Neural cell (in vitro differentiated cells): ENCODE data around the gene AGBL4. TPM values are rescaled to one million over a fixed set of nuclear protein-coding genes. Genes with fewer than 3 reads are reported as not detected.

Experiments
- H2AFZ ChIP-seq: fragments of 200-600, 300-800 bp; sonication (generic), shearing (Covaris generic); 2 replicates; pipeline ENCODE4 v1.6.0; 2014; ENCODE audit warnings: low read depth, mild to moderate bottlenecking, antibody characterized with exemption, low read length, moderate library complexity
- H3F3A ChIP-seq: fragments of 200-600 bp; shearing (Covaris generic); 2 replicates; pipeline ENCODE4 v1.6.1; 2016; ENCODE audit warnings: mild to moderate bottlenecking, moderate library complexity, mixed read lengths, antibody characterized with exemption, low read length; ENCODE audit not compliant: insufficient read depth, poor library complexity, severe bottlenecking
- H3K27ac ChIP-seq: fragments of 200-600, 300-800 bp; sonication (generic), shearing (Covaris generic); 2 replicates; pipeline ENCODE4 v1.5.1; 2014; ENCODE audit warnings: mild to moderate bottlenecking, low read length, moderate library complexity
- H3K27me3 ChIP-seq: fragments of 300-800, 200-600 bp; sonication (generic), shearing (Covaris generic); 2 replicates; pipeline ENCODE4 v1.6.0; 2014; ENCODE audit warnings: mild to moderate bottlenecking, low read depth, low read length, moderate library complexity; ENCODE audit not compliant: insufficient read depth
- H3K36me3 ChIP-seq: fragments of 300-800, 200-600 bp; sonication (generic), shearing (Covaris generic); 2 replicates; pipeline ENCODE4 v1.5.1; 2014; ENCODE audit warnings: mild to moderate bottlenecking, antibody characterized with exemption, low read length, moderate library complexity; ENCODE audit not compliant: insufficient read depth
- H3K4me2 ChIP-seq: fragments of 300-800, 200-600 bp; sonication (generic), shearing (Covaris generic); 2 replicates; pipeline ENCODE4 v1.6.0; 2014; ENCODE audit warnings: mild to moderate bottlenecking, low read length
- H3K4me3 ChIP-seq: fragments of 300-800, 200-600 bp; sonication (generic), shearing (Covaris generic); 2 replicates; pipeline ENCODE4 v1.5.1; 2014; ENCODE audit warnings: mild to moderate bottlenecking, low read length, moderate library complexity
- H3K79me2 ChIP-seq: fragments of 200-600 bp; shearing (Covaris generic); replicated peaks from 2 replicates; pipeline ENCODE4 v1.6.0; 2014; ENCODE audit warnings: mild to moderate bottlenecking, low read length, moderate library complexity; ENCODE audit not compliant: insufficient read depth
- H3K9ac ChIP-seq: fragments of 300-800, 200-600 bp; sonication (generic), shearing (Covaris generic); 2 replicates; pipeline ENCODE4 v1.6.1; 2016; ENCODE audit warnings: mild to moderate bottlenecking, low read length, mixed read lengths
- H3K9me2 ChIP-seq: fragments of 200-600 bp; shearing (Covaris generic); 2 replicates; pipeline ENCODE4 v1.6.1; 2016; ENCODE audit warnings: mild to moderate bottlenecking, low read length, mixed read lengths; ENCODE audit not compliant: insufficient read depth
- H3K9me3 ChIP-seq: fragments of 200-600, 300-800 bp; sonication (generic), shearing (Covaris generic); 2 replicates; pipeline ENCODE4 v1.6.1; 2016; ENCODE audit warnings: mild to moderate bottlenecking, mixed run types, low read length, moderate library complexity, mixed read lengths
- H4K20me1 ChIP-seq: fragments of 200-600 bp; shearing (Covaris generic); 2 replicates; pipeline ENCODE4 v1.6.1; 2016; ENCODE audit warnings: mild to moderate bottlenecking, mixed run types; ENCODE audit not compliant: insufficient read depth
- CTCF ChIP-seq: fragments of 450-650 bp; IDR thresholded peaks from 2 replicates; pipeline ENCODE4 v1.5.1; 2014; ENCODE audit warnings: antibody characterized with exemption, mild to moderate bottlenecking, moderate library complexity; ENCODE audit not compliant: poor library complexity, severe bottlenecking
- EP300 ChIP-seq: fragments of 450-650 bp; conservative IDR thresholded peaks from 2 replicates; pipeline ENCODE4 v1.6.1; 2014; ENCODE audit warnings: antibody characterized with exemption, mild to moderate bottlenecking, moderate library complexity; ENCODE audit not compliant: poor library complexity, severe bottlenecking
- EZH2 ChIP-seq: fragments of 200-600, 300-800 bp; shearing (Covaris generic), sonication (generic); IDR thresholded peaks from 2 replicates; pipeline ENCODE4 v1.6.1; 2014; ENCODE audit warnings: antibody characterized with exemption, low read length, borderline replicate concordance, mild to moderate bottlenecking; ENCODE audit not compliant: insufficient read depth, poor library complexity, severe bottlenecking
- MXI1 ChIP-seq: fragments of 450-650 bp; conservative IDR thresholded peaks from 2 replicates; pipeline ENCODE4 v1.6.1; 2014; ENCODE audit warnings: antibody characterized with exemption, mild to moderate bottlenecking; ENCODE audit not compliant: poor library complexity, severe bottlenecking
- POLR2AphosphoS5 ChIP-seq: IDR thresholded peaks from 2 replicates; pipeline ENCODE4 v1.6.1; 2012
- RAD21 ChIP-seq: fragments of 450-650 bp; conservative IDR thresholded peaks from 2 replicates; pipeline ENCODE4 v1.6.1; 2014; ENCODE audit warnings: antibody characterized with exemption, mild to moderate bottlenecking, moderate library complexity
- REST ChIP-seq: IDR thresholded peaks from 2 replicates; pipeline ENCODE4 v1.6.1; 2012; ENCODE audit warnings: borderline replicate concordance
- SMC3 ChIP-seq: fragments of 450-650 bp; conservative IDR thresholded peaks from 2 replicates; pipeline ENCODE4 v1.6.1; 2014; ENCODE audit warnings: antibody characterized with exemption, mild to moderate bottlenecking, moderate library complexity; ENCODE audit not compliant: poor library complexity
- TAF1 ChIP-seq: IDR thresholded peaks from 2 replicates; pipeline ENCODE4 v1.6.1; 2012; ENCODE audit warnings: low read depth
- polyA plus RNA-seq: library from polyadenylated mRNA; depleted of rRNA; stranded (reverse); fragments of >200 nt; gene quantifications from 2 replicates; pipeline ENCODE4 v1.2.3, GENCODE V29; 2014

Gene AGBL4
- polyA plus RNA-seq, 1 donor from 2014 or later = 1.3 TPM

- no peak for TF ChIP-seq RAD21
- TF ChIP-seq SMC3 = no peak
- TF ChIP-seq REST = no peak
- no peak for TF ChIP-seq EP300
- TF ChIP-seq POLR2AphosphoS5 = no peak
- no peaks in the 10 kb centered on the region for H3F3A ChIP-seq
- H4K20me1 ChIP-seq = no peaks in the 10 kb centered on the region
- H3K9me3 ChIP-seq = no peaks in the 10 kb centered on the region
- H3K27ac ChIP-seq = no peak overlapping the region
- peaks cover 14% of the 10 kb centered on the region for H3K27me3 ChIP-seq
- no peaks in the 10 kb centered on the region for H3K9me2 ChIP-seq
- no peaks in the 10 kb centered on the region for H3K79me2 ChIP-seq
- H2AFZ ChIP-seq = no peak overlapping the region
- no peak overlapping the region for H3K4me3 ChIP-seq
- no peak overlapping the region for H3K4me2 ChIP-seq
- no peaks in the 10 kb centered on the region for H3K36me3 ChIP-seq
- H3K9ac ChIP-seq = no peak overlapping the region
Measured at GRCh38 chr1:48930011-48930410, 1093.7 kb downstream of the AGBL4 start.

- H4K20me1 ChIP-seq = no peaks in the 10 kb centered on the region
- no peak overlapping the region for H3K4me2 ChIP-seq
- H3K9me3 ChIP-seq = no peaks in the 10 kb centered on the region
- H3K4me3 ChIP-seq = no peak overlapping the region
- no peaks in the 10 kb centered on the region for H3K79me2 ChIP-seq
- H3K27me3 ChIP-seq = peaks cover 10% of the 10 kb centered on the region
- H3K9ac ChIP-seq = no peak overlapping the region
- H3F3A ChIP-seq = no peaks in the 10 kb centered on the region
- H3K36me3 ChIP-seq = no peaks in the 10 kb centered on the region
- TF ChIP-seq EZH2 = no peak
- H3K27ac ChIP-seq = no peak overlapping the region
- H2AFZ ChIP-seq = no peak overlapping the region
- no peaks in the 10 kb centered on the region for H3K9me2 ChIP-seq
Measured at GRCh38 chr1:48924099-48924498, 1099.7 kb downstream of the AGBL4 start.

GRCh38 chr1:48923116-48923515 lies 1100.6 kb downstream of the AGBL4 start:
- Histone ChIP-seq H3K4me3 (no peak overlapping the region), H3K27me3 (peaks cover 11% of the 10 kb centered on the region), H4K20me1 (no peaks in the 10 kb centered on the region), H3K36me3 (no peaks in the 10 kb centered on the region), H3F3A (no peaks in the 10 kb centered on the region), H3K9ac (no peak overlapping the region), H3K79me2 (no peaks in the 10 kb centered on the region), H3K9me3 (no peaks in the 10 kb centered on the region), H3K9me2 (no peaks in the 10 kb centered on the region), H3K4me2 (no peak overlapping the region), H3K27ac (no peak overlapping the region), H2AFZ (no peak overlapping the region)
- TF ChIP-seq SMC3 = no peak
- no peak for TF ChIP-seq EZH2
- no peak for TF ChIP-seq EP300
- no peak for TF ChIP-seq TAF1
- TF ChIP-seq CTCF = no peak
- TF ChIP-seq MXI1 = no peak
- no peak for TF ChIP-seq REST
- no peak for TF ChIP-seq RAD21
- no peak for TF ChIP-seq POLR2AphosphoS5
